ENCODE results near the gene KNOP1.

The KNOP1 gene

GRCh38 chr16:19677402-19677801 lies 40.6 kb downstream of the KNOP1 start:
- Histone ChIP-seq H3K27ac (ENCODE audit: low read depth, low read length, poor library complexity, severe bottlenecking) (no peak overlapping the region), H3K27me3 (ENCODE audit: insufficient read depth, low read length) (no peaks in the 10 kb centered on the region), H3K4me2 (ENCODE audit: low read length) (no peak overlapping the region), H3K4me3 (ENCODE audit: low read depth, low read length, poor library complexity, severe bottlenecking) (no peak overlapping the region), H3K9ac (ENCODE audit: low read length) (no peak overlapping the region), H3K9me3 (ENCODE audit: low read length) (no peaks in the 10 kb centered on the region), H3K9me2 (ENCODE audit: low read depth, low read length) (no peaks in the 10 kb centered on the region), H2AFZ (ENCODE audit: low read length) (no peak overlapping the region), H3F3A (ENCODE audit: insufficient read depth, low read length) (no peaks in the 10 kb centered on the region), H3K36me3 (ENCODE audit: insufficient read depth, low read length) (peaks cover 13% of the 10 kb centered on the region; the same call in 1 of the 2 replicates), H3K79me2 (ENCODE audit: insufficient read depth, low read length) (no peaks in the 10 kb centered on the region), H4K20me1 (ENCODE audit: insufficient read depth, low read length) (no peaks in the 10 kb centered on the region), H3K4me1 (ENCODE audit: insufficient read depth, low read length, severe bottlenecking) (no peaks in the 10 kb centered on the region)
- TF ChIP-seq CTCF (IDR thresholded peaks at IDR 0.05; ENCODE audit: low read length) (no peak), EZH2 (IDR thresholded peaks at IDR 0.05; ENCODE audit: borderline replicate concordance, low read length) (no peak)

GRCh38 chr16:19674485-19674884 lies 43.5 kb downstream of the KNOP1 start:
- Histone ChIP-seq H3K9me2 (ENCODE audit: low read depth, low read length) (no peaks in the 10 kb centered on the region), H3K79me2 (ENCODE audit: insufficient read depth, low read length) (no peaks in the 10 kb centered on the region), H3K4me3 (ENCODE audit: low read depth, low read length, poor library complexity, severe bottlenecking) (no peak overlapping the region)

GRCh38 chr16:19672378-19672777 lies 45.6 kb downstream of the KNOP1 start:
- H3K27ac ChIP-seq (ENCODE audit: low read depth, low read length, poor library complexity, severe bottlenecking), result no peak overlapping the region
- H4K20me1 ChIP-seq (ENCODE audit: insufficient read depth, low read length), result no peaks in the 10 kb centered on the region
- H3K4me2 ChIP-seq (ENCODE audit: low read length), result no peak overlapping the region
- TF ChIP-seq EZH2 (IDR thresholded peaks at IDR 0.05; ENCODE audit: borderline replicate concordance, low read length) (no peak), CTCF (IDR thresholded peaks at IDR 0.05; ENCODE audit: low read length) (no peak)
- H3K36me3 ChIP-seq (ENCODE audit: insufficient read depth, low read length), result peaks cover 27% of the 10 kb centered on the region; the same call in 1 of the 2 replicates
- no peak overlapping the region for H2AFZ ChIP-seq (ENCODE audit: low read length)
- no peaks in the 10 kb centered on the region for H3K79me2 ChIP-seq (ENCODE audit: insufficient read depth, low read length)
- no peak overlapping the region for H3K9ac ChIP-seq (ENCODE audit: low read length)
- no peaks in the 10 kb centered on the region for H3K9me2 ChIP-seq (ENCODE audit: low read depth, low read length)
- H3K9me3 ChIP-seq (ENCODE audit: low read length), result no peaks in the 10 kb centered on the region
- H3K27me3 ChIP-seq (ENCODE audit: insufficient read depth, low read length), result no peaks in the 10 kb centered on the region
- H3F3A ChIP-seq (ENCODE audit: insufficient read depth, low read length), result no peaks in the 10 kb centered on the region
- H3K4me1 ChIP-seq (ENCODE audit: insufficient read depth, low read length, severe bottlenecking), result no peaks in the 10 kb centered on the region
- H3K4me3 ChIP-seq (ENCODE audit: low read depth, low read length, poor library complexity, severe bottlenecking), result no peak overlapping the region

More at GRCh38 chr16:19674485-19674884, 43.5 kb downstream of the KNOP1 start:
- H3K36me3 ChIP-seq (ENCODE audit: insufficient read depth, low read length), result peaks cover 15% of the 10 kb centered on the region; the same call in 1 of the 2 replicates
- no peaks in the 10 kb centered on the region for H3K27me3 ChIP-seq (ENCODE audit: insufficient read depth, low read length)
- no peak overlapping the region for H3K27ac ChIP-seq (ENCODE audit: low read depth, low read length, poor library complexity, severe bottlenecking)
- no peaks in the 10 kb centered on the region for H3K9me3 ChIP-seq (ENCODE audit: low read length)
- no peaks in the 10 kb centered on the region for H4K20me1 ChIP-seq (ENCODE audit: insufficient read depth, low read length)
- no peaks in the 10 kb centered on the region for H3F3A ChIP-seq (ENCODE audit: insufficient read depth, low read length)
- no peak overlapping the region for H3K9ac ChIP-seq (ENCODE audit: low read length)
- H3K4me2 ChIP-seq (ENCODE audit: low read length), result no peak overlapping the region
- no peaks in the 10 kb centered on the region for H3K4me1 ChIP-seq (ENCODE audit: insufficient read depth, low read length, severe bottlenecking)
- no peak for TF ChIP-seq CTCF (IDR thresholded peaks at IDR 0.05; ENCODE audit: low read length)
- no peak for TF ChIP-seq EZH2 (IDR thresholded peaks at IDR 0.05; ENCODE audit: borderline replicate concordance, low read length)
- H2AFZ ChIP-seq (ENCODE audit: low read length), result no peak overlapping the region
